ENCODE measurements around the gene NAT14.

- no peak for TF ChIP-seq IRF2 (CRISPR knock-in tag; IDR thresholded peaks at IDR 0.05; ENCODE audit: borderline replicate concordance, low read depth)
- no peak for TF ChIP-seq CREM (CRISPR knock-in tag; IDR thresholded peaks at IDR 0.05)
- TF ChIP-seq NFE2L1 (CRISPR knock-in tag; IDR thresholded peaks at IDR 0.05): no peak
- TF ChIP-seq HMGXB4 (CRISPR knock-in tag; IDR thresholded peaks at IDR 0.05): no peak
- TF ChIP-seq FOXP4 (CRISPR knock-in tag; IDR thresholded peaks at IDR 0.05): no peak
- TF ChIP-seq, protein P1, sequence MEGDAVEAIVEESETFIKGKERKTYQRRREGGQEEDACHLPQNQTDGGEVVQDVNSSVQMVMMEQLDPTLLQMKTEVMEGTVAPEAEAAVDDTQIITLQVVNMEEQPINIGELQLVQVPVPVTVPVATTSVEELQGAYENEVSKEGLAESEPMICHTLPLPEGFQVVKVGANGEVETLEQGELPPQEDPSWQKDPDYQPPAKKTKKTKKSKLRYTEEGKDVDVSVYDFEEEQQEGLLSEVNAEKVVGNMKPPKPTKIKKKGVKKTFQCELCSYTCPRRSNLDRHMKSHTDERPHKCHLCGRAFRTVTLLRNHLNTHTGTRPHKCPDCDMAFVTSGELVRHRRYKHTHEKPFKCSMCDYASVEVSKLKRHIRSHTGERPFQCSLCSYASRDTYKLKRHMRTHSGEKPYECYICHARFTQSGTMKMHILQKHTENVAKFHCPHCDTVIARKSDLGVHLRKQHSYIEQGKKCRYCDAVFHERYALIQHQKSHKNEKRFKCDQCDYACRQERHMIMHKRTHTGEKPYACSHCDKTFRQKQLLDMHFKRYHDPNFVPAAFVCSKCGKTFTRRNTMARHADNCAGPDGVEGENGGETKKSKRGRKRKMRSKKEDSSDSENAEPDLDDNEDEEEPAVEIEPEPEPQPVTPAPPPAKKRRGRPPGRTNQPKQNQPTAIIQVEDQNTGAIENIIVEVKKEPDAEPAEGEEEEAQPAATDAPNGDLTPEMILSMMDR (IDR thresholded peaks at IDR 0.05): no peak
- TF ChIP-seq, protein P2, sequence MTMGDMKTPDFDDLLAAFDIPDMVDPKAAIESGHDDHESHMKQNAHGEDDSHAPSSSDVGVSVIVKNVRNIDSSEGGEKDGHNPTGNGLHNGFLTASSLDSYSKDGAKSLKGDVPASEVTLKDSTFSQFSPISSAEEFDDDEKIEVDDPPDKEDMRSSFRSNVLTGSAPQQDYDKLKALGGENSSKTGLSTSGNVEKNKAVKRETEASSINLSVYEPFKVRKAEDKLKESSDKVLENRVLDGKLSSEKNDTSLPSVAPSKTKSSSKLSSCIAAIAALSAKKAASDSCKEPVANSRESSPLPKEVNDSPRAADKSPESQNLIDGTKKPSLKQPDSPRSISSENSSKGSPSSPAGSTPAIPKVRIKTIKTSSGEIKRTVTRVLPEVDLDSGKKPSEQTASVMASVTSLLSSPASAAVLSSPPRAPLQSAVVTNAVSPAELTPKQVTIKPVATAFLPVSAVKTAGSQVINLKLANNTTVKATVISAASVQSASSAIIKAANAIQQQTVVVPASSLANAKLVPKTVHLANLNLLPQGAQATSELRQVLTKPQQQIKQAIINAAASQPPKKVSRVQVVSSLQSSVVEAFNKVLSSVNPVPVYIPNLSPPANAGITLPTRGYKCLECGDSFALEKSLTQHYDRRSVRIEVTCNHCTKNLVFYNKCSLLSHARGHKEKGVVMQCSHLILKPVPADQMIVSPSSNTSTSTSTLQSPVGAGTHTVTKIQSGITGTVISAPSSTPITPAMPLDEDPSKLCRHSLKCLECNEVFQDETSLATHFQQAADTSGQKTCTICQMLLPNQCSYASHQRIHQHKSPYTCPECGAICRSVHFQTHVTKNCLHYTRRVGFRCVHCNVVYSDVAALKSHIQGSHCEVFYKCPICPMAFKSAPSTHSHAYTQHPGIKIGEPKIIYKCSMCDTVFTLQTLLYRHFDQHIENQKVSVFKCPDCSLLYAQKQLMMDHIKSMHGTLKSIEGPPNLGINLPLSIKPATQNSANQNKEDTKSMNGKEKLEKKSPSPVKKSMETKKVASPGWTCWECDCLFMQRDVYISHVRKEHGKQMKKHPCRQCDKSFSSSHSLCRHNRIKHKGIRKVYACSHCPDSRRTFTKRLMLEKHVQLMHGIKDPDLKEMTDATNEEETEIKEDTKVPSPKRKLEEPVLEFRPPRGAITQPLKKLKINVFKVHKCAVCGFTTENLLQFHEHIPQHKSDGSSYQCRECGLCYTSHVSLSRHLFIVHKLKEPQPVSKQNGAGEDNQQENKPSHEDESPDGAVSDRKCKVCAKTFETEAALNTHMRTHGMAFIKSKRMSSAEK (CRISPR knock-in tag; IDR thresholded peaks at IDR 0.05; ENCODE audit: borderline replicate concordance): no peak
- no peak for TF ChIP-seq ZNF138 (CRISPR knock-in tag; conservative IDR thresholded peaks at IDR 0.05)
- TF ChIP-seq, protein P3, sequence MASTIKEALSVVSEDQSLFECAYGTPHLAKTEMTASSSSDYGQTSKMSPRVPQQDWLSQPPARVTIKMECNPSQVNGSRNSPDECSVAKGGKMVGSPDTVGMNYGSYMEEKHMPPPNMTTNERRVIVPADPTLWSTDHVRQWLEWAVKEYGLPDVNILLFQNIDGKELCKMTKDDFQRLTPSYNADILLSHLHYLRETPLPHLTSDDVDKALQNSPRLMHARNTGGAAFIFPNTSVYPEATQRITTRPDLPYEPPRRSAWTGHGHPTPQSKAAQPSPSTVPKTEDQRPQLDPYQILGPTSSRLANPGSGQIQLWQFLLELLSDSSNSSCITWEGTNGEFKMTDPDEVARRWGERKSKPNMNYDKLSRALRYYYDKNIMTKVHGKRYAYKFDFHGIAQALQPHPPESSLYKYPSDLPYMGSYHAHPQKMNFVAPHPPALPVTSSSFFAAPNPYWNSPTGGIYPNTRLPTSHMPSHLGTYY (CRISPR knock-in tag; IDR thresholded peaks at IDR 0.05): no peak
- TF ChIP-seq, protein P4, sequence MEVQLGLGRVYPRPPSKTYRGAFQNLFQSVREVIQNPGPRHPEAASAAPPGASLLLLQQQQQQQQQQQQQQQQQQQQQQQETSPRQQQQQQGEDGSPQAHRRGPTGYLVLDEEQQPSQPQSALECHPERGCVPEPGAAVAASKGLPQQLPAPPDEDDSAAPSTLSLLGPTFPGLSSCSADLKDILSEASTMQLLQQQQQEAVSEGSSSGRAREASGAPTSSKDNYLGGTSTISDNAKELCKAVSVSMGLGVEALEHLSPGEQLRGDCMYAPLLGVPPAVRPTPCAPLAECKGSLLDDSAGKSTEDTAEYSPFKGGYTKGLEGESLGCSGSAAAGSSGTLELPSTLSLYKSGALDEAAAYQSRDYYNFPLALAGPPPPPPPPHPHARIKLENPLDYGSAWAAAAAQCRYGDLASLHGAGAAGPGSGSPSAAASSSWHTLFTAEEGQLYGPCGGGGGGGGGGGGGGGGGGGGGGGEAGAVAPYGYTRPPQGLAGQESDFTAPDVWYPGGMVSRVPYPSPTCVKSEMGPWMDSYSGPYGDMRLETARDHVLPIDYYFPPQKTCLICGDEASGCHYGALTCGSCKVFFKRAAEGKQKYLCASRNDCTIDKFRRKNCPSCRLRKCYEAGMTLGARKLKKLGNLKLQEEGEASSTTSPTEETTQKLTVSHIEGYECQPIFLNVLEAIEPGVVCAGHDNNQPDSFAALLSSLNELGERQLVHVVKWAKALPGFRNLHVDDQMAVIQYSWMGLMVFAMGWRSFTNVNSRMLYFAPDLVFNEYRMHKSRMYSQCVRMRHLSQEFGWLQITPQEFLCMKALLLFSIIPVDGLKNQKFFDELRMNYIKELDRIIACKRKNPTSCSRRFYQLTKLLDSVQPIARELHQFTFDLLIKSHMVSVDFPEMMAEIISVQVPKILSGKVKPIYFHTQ (CRISPR knock-in tag; IDR thresholded peaks at IDR 0.05): no peak
- no peak for TF ChIP-seq NR3C1 (CRISPR knock-in tag; conservative IDR thresholded peaks at IDR 0.05; ENCODE audit: low read depth)
These were observed 13.4 kb downstream of the NAT14 start for GRCh38 chr19:55498246-55498840.
